ENCODE results near the gene BRMS1L.

BRMS1L gene

DNA sequence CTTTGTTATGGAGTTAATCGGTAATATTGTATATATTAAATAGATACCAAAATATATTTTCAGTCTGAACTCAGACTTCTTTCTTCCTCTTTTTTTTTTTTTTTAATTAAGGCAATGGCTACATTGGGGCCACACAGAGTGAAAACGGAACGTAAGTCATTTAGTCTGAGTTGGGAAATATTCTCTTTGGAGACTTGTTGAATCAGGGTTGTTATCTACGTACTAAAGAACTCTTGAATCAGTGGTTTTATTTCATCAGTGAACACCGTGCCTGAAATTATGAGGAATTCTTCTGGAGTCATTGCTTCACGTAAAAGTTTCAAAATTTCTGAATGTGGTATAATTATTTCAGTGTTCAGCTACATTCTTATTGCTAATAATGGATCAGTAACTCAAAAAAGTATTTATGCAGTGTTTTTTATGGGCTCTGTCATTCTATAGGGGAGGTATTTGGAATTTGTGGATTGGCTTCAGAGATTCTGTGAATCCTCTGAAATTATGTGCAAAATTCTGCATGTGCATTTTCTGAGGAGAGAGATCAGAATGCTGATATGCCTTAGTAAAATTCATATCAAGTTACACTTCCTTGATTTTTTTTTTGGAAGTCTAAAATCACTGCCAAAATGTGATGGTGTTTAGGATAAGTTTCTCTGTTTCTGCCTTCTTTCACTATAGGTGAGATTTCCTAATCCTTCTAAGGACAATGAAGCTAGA, 39.6 kb downstream of the BRMS1L start:
- DNase-seq (ENCODE audit: low read depth in 2 of 2): no peak

DNA sequence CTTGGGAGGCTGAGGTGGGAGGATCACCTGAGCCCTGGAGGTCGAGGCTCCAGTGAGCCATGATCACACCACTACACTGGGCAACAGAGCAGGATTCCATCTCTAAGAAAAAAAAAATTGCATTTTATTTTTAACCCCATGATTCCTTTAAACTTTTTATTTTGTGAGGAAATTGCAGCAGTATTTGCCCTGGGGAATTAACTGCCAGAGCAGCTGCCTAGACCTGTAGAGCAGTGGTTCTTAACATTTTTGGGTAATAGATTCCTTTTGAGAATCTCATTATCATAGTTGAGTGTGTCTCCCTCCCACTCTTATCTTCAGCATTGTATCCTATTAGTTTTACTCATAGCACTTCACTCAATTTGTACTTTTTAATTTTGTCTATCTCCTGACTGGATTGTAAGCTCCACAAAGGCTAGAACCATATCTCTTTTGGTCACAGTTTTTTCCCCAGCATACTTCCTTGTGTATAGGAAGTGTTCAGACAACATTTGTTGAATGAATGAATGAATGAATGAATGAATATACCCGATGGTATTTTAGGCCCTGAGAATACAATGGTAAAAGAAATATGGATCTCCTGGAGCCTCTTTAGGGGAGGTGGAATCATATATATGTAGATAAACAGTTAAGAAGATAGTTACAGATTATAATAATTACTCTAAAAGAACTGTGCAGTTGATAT, 40.6 kb downstream of the BRMS1L start:
- DNase-seq (ENCODE audit: low read depth in 2 of 2): no peak

DNA sequence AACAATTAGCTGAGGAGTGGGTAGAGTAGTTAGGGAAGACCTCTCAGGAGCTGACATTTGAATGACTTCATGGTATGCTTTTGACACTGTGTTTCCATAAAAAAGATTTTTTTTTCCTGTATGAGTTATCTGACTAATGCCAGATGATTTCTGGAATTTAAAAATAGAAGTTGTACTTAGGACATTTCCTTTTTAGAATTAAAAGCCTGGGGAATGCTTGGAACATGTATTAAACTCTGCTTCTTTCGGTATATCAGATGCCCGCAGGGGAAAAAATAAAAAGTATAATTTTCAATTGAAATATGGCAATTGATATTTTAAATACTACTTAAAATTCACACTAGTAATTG, 41.1 kb downstream of the BRMS1L start:
- DNase-seq (ENCODE audit: low read depth in 2 of 2): no peak

DNA sequence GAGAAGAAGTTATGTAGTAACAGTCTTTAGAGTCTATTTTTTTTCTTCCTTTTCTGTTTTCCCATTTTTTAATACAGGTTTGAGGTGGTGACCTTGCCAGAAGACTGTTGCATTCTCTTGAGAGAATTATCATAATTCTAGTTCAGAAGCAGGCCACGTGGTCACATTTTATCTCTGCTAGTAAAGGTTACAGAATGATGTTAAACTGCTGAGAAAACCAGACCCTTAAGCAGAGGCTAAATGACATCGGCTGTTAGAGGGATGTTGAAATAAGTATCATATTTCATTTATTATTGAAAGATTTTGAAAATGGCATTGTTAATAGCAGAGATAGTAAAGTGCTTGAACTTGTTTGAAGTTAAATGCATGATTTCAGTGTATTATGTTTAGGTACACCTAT, 49.2 kb downstream of the BRMS1L start:
- DNase-seq (ENCODE audit: low read depth in 2 of 2): no peak

DNA sequence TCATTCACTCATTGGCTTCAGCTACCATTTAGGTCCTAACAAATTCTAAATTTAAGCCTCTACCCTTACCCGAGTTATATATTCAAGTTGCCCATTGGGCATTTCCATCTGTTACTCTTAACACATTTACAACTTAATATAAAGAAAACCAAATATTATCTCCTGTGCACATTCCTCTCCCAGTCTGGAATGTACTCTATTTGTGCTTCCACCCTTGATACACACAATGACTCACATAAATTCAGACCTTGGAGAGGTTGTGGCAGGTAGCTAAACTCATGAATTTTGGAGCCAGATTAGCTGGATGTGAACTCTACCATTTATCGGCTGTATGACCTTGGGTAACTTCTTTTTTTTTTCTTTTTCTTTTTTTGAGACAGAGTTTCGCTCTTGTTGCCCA, 51.1 kb downstream of the BRMS1L start:
- no peak for DNase-seq (ENCODE audit: low read depth in 2 of 2)

DNA sequence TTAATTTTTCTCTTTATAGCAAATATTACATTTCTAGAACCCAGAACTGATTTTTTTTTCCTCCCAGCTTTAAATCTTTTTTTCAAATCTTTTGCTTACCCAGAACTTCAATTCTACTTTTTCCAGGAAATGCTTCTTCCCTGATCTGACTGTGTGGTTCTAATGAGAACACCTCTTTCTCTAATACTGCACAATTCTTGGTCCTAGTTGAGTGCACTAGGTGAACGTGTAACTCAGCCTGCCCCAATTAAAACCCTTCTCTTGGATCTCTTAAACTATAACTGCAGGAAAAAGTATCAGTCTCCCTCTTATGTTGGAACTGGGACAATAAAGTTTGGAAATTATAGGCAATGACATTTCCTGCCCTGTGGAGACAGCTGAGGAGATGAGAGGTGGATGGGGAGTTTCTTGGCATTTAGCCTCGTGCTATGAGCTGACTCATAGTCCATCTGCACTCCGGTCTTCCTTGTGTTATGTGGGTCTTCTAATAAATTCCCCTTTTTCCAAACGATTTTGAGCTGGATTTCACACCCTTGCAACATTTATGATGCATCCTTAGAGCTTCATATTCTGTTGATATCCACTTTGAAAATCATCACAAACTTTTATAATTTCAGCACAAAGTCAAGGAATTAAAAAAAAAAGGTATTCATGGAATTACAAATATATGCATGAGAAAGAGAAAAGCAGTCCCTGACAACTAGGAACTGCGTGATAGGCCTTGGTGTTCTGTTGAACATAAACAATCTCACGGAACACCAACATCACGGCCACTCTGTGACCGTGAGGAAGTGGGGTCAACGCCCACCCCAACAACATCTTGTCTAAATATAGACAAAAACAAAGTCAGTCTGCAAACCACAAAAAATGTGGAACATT, 52.4 kb downstream of the BRMS1L start:
- peak; percentile 78 to 82 for DNase-seq (ENCODE audit: low read depth in 2 of 2)

DNA sequence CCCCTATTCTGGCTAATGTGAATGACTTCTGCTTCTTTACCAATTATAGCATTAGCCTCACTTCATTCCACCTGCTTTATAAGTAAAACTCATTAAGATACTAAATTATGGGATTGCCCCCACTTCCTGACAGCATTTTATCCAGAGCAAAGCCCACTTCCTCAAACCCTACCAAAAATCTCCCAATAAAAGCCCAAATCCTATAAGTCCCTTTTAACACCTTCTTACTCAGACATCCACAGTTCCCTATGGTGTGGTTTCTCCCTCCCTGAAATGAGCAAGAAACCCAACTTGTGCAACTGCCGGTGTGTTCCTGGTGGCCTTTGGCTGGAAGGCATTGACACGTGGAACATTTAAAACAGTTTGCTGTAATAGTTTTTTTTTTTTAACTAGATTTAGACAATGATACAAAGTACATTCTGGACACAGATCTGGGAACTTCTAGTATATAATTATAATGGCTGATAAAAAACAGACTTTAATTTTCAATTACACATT, 53.1 kb downstream of the BRMS1L start:
- no peak for DNase-seq (ENCODE audit: low read depth in 2 of 2)

DNA sequence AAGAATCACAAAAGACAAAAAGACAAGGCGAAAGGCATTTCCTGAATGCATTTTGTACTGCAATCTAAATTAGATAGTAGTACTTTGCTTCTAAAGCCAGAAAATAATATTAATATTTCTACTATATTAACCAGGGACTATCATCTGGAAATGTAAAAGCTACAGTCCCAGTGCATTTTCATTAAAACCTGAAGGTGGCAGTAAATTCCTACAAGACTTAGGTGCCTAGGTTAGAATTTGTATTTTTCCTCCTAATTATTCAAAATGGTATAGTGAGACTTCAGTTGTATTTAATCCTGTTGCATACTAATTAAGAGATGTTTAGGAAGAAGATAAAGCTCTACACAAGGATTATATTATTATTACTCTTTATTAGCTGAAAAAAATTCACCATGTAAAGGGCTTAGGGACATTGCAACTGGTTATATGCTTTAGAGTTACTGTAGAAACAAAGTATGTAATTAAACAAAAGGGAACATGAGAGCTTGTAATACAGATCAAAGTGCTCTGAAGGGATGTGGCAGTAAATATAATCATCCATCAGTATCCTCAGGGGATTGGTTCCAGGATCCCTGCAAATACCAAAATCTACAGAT, 53.6 kb downstream of the BRMS1L start:
- no peak for DNase-seq (ENCODE audit: low read depth in 2 of 2)

DNA sequence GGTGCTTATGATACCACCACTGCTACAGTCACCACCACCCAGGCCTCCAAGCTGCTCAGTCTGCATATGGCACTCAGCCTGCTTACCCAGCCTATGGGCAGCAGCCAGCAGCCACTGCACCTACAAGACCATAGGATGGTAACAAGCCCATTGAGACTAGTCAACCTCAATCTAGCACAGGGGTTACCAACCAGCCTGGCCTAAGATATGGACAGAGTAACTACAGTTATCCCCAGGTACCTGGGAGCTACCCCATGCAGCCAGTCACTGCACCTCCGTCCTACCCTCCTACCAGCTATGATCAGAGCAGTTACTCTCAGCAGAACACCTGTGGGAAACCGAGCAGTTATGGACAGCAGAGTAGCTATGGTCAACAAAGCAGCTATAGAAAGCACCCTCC, 55.1 kb downstream of the BRMS1L start:
- no peak for DNase-seq (ENCODE audit: low read depth in 2 of 2)

DNA sequence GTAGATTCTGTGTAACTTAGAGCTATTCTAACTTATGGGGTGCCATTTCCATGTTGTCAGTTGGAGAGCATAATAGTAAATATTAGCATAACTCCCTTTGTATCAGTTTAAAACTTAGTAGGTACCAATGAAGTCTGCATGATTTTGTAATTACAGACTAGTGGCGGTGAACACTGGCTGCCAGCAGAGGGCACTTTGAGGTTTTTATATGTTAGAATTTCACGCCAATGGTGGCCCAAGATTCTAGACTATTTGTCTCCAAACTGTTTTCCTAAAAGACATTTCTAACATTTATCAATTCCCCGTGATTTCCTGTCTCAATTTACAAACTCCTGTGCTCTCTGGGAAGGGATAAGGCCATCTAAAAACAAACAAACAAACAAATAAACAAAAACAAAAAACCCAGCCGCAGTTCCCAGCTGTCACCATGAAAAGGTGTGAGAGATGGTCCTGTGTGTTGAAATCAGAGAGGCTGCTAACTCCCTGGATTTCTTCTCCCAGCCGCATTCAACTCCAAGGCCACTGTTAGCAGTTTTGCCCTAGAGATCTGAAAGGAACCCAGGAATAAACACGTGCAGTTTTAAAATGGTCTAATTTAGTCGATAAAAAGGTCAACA, 57.6 kb downstream of the BRMS1L start:
- no peak for DNase-seq (ENCODE audit: low read depth in 2 of 2)

DNA sequence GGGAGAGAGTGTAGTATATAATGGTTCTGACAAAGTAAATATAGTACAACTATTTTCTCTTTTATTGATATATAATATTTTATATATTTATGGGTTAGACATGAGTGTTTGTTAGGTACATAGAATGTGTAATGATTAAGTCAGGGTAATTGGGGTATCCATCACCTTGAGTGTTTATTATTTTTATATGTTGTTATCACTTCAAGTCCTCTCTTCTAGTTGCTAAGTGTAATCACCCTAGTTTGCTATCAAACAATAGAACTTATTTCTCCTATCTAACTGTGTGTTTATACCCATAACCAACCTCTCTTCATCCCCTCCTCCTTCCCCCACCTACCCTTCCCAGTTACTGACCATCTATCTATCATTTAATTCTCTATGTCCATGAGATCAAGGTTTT, 64.2 kb downstream of the BRMS1L start:
- no peak for DNase-seq (ENCODE audit: low read depth in 2 of 2)

DNA sequence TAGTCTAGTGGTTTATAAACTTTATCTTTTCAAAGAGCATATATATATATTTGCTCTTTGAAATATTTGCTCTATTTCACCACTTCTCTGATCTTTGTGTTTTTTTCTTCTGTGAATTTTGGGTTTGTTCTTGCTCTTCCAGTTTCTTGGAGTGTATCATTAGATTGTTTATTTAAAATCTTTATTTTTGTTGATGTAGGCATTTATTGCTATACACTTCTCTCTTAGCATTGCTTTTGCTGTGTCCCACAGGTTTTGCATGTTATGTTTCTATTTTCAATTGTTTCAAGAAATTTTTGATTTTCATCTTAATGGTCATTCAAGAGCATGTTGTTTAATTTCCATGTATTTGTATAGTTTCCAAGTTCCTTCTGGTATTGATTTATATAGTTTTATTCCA, 69.1 kb downstream of the BRMS1L start:
- no peak for DNase-seq (ENCODE audit: low read depth in 2 of 2)

DNA sequence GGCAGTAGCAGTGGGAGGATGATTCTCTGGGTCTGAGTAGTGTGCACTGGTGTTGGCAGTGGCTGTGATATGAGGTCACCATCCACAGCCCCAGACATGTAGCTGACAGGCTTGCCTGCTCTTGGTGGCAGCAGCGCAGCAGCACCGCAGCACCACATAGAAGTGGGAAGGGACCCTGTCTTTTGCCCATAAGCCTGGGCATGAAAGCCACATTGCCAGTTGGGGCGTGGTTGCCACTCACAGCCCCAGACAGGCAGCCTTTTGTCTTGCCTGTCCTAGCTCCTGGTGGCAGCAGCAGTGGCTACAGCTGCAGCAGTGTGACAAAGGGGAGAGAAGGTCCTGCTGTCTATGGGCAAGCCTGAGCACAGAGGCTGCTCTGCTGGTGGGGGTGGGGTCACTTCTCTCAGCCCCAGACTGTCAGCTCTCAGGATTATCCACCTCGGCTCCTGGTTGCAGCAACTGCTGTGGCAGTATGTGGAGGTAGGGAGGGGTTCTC, 71.5 kb downstream of the BRMS1L start:
- DNase-seq (ENCODE audit: low read depth in 2 of 2): no peak

DNA sequence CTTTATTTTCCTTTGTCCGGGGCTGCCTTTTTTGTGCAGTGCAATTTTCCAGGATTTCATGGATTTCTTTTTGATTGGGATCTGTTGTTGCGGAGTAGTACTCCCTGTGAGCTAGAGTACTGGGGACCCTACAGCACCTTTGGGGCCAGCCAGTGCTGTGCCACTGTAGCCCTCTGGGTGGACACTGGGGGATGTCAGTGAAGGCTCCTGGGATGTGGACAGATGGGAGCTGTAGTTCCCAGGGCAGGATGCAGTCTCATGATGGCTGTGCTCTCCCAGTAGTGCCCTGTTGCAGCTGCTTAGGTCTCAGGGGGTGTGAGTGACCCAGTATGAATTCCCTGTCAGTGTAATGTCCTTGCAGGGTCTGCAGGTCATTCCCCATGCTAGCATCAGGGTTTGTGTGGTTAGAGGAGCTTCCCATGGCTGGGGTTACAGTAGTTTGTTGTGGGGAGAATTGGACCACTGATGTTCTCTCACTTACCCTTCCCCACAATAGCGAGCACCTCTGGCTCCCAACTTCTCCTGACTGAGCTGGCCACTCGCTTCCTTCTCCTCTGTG, 72.2 kb downstream of the BRMS1L start:
- DNase-seq (ENCODE audit: low read depth in 2 of 2): no peak

DNA sequence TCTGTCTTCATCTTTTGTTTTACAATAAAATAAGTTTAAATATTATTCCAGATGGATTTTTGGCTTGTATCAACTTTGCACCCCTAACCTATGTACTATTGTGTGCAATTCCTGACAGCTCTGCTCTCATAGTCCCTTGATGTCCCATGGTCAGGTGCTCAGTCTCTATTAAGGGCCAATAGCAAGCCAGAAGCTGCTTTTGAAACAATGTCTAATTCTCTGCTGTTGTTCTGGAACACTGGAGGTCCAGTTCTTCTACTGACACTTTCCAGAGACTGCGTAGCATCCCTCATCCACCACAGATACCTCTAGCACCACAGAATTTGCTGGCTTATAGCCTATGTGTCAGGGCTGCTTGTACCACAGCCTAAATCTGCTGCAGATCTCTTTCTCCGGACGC, 74.6 kb downstream of the BRMS1L start:
- no peak for DNase-seq (ENCODE audit: low read depth in 2 of 2)

DNA sequence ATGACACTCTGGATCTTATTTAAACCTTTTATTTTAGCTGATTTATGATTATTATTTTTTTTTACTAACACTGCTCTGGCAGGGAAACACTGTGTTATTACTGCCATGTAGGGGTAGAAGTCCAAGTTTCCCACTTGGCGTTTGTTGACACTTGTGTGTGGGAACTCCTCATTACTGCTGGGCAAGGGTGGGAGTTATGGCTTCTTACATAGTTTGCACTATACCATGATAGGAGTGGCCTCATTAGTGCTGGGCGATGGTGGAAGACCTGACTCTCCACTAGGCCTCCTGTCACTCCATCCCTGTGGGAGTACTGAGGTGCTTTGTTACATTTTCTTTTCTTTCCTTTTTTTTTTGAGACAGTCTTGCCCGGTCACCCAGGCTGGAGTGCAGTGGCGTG, 83.5 kb downstream of the BRMS1L start:
- no peak for DNase-seq (ENCODE audit: low read depth in 2 of 2)

DNA sequence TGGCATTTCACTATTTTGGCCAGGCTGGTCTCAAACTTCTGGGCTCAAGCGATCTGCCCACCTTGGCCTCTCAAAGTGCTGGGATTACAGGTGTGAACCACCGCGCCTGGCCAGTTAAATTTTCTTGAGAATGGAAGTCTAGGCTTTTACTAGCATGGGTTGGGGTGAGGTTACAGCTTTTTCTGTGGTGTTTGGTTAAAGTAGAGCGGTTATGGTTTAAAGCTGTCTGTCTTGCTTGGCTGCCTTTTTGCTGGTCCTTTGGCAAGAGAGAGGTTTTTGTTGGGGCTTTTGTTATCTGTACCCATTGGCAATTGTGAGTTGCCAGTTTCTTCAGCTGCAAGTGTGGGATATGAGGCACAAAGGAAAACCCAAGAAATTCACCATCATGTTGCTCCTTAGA, 84.1 kb downstream of the BRMS1L start:
- DNase-seq (ENCODE audit: low read depth in 2 of 2): no peak

DNA sequence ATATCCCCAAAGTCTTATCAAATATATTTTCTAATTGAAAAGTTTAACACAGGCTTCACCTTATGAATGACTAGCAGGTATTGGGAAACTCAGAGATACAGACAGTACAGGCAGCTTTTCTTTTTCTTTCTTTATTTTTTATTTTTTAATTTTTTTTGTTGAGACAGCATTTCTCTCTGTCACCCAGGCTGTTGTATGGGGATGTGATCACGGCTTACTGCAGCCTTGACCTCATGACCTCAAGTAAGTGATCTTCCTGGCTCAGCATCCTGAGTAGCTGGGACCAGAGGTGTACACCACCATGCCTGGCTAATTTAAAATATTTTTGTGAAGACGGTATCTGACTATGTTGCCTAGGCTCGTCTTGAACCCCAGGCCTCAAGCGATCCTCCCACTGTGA, 85.0 kb downstream of the BRMS1L start:
- no peak for DNase-seq (ENCODE audit: low read depth in 2 of 2)

DNA sequence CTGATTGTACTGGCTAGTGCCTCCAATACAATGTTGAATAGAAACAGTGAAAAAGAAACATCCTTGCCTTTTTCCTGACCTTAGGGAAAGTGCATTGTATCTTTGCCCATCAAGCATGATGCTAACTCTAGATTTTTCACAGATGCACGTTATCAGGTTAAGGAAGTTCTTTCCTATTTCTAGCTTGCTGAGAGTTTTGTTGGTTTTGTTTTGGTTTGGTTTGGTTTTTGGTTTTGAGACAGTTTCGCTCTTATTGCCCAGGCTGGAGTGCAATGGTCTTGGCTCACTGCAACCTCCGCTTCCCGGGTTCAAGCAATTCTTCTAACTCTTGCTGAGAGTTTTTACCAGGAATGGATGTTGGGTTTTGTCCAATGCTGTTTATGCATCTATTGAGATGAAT, 89.0 kb downstream of the BRMS1L start:
- DNase-seq (ENCODE audit: low read depth in 2 of 2): no peak

DNA sequence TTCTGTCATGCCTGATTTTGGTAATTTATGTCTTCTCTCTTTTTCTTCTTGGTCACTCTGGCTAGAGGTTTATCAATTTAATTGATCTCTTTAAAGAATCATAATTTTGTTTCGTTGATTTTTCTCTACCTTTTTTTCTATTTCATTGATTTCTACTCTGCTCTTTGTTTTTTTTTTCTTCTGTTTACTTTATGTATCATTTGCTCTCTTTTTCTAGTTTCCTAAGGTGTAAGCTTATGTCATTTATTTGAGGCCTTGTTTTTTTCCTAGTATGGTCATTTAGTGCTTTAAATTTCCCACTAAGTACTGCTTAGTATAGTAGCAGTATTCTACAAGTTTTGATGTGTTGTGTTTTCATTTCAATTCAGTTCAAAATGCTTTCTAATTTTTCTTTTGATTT, 89.6 kb downstream of the BRMS1L start:
- no peak for DNase-seq (ENCODE audit: low read depth in 2 of 2)

All from fibroblast of skin of left quadriceps (primary cell).